HL-60/S4 treated with phorbol 12-myristate 13-acetate at 8.2 ng/mL for 4 days and 3 days (cell line): ENCODE measurements around the gene ATP2B2.

Source experiments
- in situ Hi-C: fragments of 300-500 bp; cut with MboI; formaldehyde crosslinking; loops from 2 replicates; pipeline ENCODE4 v1.15.0; 2022; ENCODE audit warnings: low sequenced_read_pairs

Gene ATP2B2

DNA sequence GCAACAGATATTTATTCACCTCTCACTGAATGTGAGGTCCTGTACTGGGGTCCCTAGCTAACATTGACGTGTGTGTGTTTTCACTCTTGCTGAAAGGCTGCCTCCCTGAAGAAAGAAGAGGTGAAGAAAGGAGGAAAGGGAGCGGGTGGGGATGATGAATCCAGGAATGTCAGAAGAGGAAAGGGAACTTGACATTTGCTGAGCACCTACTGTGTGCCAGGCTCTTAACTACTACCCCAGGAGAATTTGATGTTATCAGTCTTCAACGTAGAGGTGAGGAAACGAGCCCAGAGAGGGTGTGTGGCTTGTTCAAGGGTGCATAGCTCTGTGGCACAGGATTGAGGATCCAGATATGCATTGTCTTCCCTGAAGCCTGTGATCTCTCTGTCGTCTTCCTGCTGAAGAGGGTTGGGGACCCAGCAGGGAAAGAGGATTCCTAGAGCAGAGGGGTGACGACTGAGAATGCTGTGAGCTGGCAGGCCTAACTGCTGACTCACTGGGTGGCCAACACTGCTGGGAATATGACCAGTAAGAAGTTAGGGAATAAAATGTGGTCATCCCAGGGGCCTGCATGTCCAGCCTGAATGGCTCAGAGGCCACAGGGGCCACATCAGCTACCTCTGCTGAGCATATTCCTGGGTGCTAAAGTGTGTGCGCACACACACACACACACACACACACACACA, 6.6 kb upstream of the ATP2B2 start:
- in situ Hi-C loops: no loop called here

DNA sequence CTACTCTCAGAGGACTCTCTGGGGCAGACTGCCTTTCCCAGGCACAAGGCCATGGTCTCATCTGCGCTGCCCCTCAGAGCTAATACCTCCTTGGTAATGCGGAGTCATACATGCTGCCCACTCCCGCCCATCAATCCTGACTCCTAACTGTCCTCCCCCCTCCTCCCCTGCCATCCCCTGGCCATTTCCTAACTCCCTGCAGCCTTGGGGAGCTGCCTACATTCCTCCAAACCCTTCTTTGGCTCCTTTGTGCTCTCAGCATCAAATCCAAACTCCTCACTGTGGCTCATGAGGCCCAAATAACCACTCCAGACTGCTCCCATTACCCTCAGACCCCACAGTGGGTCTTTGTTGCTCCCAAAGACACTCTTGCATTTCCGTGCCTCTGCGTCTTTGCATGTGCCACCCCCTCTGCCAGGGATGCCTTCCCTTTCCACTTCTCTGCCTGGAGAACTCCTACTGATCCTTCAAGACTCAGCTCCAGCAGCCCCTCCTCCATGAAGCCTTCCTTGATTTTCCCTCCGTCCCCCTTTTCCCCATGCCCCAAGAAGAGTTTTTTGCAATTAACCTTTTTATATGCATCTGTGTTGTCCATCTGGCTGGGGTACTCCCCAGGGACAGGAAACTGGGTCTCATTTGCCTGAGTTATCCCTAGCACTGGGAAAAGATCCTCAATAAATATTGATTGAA, 5.5 kb upstream of the ATP2B2 start:
- in situ Hi-C loops: no loop called here

DNA sequence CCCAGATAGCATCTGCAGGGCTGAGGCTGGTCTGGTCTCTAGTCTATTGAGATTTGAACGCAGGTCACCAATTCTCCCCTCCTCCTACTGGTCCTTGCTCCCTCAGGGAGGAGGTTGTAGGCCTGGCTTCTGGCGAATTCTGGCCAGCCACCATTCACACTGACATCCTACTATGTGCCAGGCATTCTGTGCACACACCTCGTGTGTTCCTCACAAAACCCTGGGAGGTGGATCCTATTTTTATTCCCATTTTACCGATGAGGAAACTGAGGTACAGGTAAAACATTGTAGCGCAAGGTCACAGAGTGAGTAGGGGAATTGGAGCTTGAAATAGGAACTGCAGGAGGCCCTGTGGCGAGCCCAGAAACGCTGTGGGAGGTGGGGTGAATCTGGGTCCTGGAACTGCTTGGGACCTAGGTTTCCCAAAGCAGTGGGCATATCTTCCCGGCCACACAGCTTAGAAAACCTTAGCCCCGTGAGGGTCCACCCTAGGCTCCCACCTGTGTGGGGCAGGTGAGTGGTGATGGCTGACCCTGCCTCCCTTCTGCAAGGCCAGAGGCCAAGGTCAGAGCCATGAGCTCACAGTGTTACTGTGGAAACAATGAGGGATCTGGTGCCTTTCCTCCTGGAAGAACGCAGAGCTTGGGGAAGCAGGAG, 4.8 kb upstream of the ATP2B2 start:
- in situ Hi-C loops: no loop called here

DNA sequence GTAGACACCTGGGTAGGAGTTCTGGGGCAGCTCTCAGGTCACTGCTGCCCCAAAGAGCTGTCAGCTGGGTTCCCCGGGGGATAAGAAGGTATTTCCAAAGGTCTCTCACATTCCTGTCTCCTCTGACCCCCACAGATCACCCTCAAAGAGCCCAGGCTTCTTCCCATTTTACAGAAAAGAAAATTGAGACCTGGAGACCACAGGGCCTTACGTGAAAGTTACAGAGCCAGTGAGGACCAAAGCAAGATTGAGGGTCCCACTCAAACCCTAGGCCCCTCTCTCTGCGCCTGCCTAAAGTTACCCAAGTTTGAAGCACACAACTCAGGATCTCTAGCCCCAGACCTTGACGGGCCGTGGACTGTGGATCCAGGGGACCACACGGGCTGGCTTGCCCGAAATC, 3.9 kb upstream of the ATP2B2 start:
- in situ Hi-C loops: no loop called here

DNA sequence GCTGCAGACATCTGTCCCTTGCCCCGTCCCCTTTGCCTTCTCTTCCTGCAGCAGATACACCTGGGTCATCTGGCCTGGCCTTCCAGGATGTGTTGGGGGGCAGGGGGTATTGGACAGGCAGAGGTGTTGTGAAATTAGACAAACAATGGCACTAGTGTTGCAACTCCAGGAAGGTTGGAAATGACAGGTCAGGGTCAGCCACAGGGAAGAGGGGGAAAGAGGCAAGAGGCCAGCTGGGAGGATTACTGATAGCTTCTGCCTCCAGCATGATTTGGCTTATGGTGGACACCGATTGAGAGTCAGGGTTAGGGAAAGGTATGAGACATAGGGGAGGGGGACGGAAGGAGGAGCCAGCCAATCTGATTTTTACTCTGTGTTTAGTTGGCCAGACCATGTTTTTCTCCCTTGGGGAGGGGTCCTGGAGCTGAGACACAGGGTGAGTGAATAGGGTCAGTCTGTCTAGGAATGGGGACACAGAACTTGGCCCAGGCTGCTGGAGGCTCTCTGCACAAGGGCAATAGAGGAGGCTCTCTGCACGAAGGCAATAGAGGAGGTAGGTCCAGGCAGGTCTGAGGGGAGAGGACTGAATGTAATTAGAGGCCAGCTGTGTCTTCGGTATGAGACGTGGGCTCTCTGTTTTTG, 3.4 kb upstream of the ATP2B2 start:
- in situ Hi-C loops: no loop called here

DNA sequence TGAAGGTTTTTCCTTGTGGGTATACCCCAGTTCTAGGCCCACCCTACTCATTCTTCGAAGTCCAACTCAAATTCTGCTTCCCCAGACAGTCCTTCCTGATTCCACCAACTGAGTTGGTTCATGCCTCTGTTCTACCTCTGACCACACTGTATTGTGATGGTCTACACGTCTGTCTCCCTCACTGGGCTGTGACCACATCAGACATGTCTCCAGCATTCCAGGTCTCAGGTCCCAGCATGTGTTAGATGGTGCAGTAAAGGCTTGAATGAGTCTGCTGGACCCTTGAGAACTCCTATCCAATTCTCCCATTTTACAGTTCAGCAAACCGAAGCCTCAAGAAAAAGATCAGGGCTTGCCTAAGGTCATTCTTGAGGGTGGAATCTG, 2.8 kb upstream of the ATP2B2 start:
- in situ Hi-C loops: no loop called here

DNA sequence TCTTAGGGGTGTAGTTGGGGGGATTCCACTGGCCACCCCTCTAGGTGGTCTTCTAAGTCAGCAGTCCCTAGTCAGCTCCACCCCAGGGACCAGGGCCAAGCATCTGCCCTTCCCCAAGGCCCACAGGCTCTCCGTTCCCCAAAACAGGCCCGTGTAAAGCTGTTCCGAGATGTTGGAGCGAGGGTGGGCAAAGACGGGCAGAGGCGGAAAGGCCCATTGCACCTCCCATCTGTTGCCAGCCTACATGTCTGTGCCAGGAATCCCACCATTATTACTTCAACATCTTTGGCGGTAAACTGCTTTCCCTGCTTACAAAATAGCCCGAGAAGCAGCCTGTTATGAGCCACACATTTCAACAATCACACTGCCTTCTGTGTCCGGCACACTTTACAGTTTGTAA, 1.9 kb upstream of the ATP2B2 start:
- in situ Hi-C loops: no loop called here

DNA sequence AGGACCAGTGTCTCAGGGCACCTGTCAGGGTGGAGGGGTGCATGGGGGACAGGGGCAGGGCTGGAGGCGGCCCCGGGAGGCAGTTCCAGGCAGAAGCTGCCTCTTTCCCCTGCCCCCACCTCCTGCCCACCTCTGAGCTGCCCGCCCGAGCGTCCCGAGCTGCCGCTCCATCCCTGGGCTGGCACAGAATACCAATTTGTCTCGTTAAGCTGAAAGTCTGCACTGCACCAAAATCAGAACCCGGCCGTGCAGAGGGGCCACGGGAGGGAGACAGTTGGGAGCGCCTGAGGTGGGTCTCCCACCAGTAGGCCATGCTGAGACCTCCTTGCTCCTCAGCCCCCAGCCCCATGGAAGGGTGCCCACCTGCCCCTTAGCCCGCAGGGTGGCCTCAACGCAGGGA, 1.3 kb upstream of the ATP2B2 start:
- in situ Hi-C loops: no loop called here

DNA sequence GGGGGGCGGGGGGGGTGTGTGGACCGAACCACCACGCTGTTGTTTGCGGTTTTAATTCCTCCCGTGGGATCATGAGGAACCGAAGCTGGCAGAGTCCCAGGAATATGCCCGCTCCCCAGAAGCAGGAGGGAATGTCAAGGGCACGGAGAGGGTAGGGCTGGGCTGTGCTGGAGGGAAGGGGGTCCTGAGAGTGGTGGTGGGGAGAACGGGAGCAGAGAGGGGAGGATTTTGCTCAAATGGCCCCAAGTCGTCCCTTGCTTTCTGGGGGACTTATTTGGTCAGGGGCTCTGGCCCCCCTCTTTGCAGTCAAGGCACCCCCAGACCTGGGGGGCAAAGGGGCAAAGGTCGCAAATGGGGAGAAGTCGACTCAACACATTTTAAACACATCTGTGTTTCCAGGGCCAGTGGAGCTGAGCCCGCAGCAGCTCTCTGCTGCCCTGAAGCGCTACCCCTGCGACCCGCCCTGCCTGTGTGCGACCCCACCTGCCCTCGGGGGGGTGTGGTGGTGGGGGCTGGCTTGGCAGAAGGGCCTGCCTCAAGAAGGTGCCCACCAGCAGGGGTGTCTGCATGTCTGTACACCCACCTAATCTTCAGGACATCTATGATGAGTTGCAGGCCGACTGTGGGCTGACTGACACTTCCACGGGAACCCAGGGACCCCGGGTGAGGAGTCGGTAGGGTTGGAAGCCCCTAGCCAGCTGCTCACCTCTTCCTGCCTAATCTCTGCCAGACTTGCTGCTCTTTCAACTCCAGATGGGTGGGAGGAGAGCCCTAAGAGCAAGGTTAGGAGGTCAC, 602 bp upstream of the ATP2B2 start:
- in situ Hi-C loops: no loop called here

DNA sequence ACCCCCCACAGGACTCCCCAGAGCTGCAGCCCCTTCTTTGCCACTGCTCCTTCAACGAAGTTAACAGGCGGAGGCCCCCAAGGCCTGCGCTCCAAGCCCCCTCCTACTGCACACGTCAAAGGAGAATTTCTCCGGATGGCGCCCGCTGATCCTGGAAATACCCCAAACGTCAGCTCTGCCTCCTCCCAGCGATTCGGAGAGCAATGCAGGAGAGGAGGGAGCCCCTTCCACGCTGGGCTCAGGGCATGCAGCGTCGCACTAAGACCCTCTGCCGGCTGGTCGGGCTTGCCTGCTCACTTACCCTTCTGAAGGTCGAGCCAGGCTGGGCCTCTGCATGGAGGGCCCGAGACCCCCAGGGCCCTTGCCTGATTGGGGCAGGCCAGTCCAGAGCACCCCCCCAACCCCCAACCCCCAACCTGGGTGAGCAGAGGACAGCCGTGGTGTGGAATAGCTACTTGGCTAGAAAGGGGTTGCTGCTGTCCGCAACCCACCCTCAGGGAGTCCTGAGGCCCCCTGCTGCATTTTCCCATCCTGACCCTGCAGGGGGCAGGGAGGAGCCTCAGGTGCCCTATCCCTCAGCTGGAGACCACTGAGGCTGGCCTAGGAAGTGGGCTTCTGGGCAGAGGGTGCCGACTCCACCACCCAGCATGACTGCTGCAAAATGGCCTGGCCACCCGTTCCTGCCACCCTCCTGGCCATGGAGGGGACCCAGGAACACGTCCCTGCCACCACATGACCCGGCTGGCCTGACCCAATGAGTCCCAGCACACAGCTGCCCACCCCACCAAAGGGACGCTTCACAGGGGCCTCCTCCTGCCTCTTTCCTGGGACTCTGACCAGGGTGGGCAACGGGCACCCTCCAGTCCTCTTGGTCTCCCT, 976 bp downstream of the ATP2B2 start:
- in situ Hi-C loops: no loop called here

DNA sequence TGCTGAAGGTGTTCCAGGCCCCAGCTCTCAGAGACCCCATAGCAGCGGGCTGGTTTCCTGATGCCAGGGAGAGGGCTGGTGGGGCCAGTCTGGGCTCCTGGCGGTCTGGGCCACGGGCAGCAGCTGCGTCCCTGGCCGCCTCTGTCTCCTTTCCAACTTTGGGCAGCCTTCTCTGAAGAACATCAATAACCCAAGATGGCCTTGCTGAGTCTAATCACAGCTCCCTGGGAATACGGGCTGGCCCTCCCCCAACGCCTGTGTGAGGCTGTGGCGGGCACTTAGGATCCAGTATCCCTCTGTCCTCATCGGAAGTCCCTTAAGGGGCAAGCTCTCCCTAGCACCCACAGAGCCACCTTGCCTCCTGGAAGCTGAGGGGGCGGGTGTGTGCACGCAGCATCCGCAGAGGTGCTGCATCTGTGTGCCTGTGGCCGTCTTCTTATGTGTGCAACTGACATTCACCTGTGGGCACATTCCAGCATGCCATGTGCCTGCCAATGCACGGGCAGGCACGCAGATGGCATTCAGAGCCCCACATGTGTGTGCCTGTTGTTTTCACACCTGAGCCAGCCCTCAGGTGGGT, 2.1 kb downstream of the ATP2B2 start:
- in situ Hi-C loops: no loop called here

DNA sequence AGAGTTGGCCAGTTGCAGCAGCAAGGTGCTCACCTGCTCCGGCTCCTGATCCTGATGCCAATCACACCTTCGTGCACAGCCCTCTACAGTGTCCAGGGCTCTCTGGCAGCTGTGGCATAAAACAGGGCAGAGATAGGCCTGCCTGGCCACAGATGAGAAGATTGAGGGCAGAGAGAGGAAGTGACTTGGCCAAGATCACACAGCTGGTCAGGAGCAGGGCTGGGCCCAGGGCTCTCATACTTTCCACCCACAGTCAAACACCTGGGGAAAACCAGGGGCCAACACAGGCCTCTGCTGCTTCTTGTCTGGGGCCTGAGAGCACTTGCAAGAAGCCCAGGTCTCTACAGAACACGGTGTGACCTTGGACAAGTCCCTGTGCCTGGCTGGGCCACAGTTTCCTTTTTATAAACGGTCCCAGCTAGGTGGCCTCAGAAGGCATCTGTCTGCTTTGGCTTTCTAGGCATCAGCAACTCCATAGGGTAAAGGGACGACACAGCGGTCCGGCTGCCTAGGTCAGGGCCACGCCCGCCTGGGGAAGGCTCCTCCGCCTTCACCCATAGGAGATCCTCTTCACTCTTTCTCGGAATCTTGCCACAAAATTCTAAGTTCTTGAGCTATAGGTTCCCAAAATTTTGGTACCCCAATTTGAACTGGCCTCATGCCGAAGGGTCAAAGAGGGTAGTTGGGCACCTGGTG, 3.1 kb downstream of the ATP2B2 start:
- in situ Hi-C loops: no loop called here

DNA sequence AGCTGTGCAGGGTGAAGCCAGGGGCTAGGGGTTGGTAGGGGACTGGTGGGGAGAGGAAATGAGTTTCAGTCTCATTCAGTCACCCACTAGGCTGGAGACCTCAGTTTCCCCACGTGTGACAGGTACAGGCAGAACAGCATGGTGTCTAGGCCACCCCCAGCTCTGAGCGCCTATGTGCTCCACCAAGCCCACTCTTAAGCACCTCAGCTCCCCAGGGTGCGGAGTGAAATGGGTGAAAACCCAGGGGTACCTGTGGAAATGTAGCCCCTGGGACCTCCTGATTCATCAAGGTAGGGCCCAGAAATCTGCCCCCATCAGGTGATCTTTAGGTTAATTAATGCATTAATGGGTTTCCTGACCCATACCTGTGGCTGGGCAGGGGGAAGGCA, 3.7 kb downstream of the ATP2B2 start:
- in situ Hi-C loops: no loop called here

DNA sequence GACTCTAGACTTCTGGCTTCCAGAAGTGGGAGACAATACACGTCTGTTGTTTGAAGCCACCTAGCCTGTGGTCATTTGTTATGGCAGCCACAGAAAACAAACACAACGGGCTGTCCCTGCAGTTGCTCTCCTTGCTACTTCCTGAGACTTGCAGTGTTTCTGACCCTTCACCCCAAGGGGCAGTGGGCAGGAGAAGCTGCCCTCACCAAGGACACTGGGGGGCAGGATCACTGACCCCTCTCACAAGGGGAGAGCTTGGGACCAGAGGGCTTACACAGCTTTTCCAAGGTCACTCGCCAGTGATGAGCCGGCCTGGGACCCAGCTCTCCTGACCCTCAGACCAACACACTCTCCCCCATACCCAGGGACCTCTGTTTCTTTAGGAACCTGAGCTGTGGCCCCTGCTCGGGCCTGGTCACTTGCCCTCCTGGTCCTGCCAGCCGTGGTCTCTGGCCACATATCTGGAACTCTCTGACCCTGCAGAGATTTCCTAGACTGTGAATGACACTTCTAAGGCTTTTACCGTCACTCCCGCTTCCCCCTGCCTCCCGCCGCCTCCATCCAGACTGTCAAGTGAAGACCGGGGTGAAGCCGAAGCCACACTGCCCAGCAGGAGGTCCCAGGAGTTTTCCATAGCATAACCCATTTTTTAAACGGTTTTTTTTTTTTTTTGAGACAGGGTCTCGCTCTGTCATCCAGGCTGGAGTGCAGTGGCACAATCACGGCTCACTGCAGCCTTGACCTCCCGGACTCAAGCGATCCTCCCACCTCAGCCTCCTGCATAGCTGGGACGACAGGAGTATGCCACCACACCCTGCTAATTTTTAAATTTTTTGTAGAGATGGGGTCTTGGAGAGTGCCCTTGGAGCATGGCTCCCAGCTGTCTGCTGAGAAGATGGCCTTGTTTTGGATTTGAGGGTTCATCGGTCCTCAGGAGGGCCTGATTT, 4.4 kb downstream of the ATP2B2 start:
- in situ Hi-C loops: no loop called here

DNA sequence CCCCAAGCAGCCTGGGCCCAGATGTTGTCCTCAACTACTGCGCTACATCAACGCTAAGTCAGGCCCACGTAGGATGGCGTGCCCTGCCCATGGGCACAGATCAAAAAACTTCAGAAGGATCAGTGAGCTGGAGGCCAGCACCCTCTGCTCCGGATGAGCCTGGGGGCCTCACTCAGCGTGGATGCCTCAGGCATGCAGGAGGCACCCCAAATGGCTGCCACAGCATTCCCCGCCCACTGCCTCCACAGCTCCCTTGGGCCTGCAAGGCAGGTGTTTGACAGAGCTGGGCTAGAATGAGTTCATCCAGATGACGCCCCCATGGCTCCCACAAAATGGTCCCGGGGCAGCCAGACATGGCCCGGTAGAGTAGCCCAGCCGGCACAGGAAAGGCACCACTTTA, 7.1 kb downstream of the ATP2B2 start:
- in situ Hi-C loops: no loop called here

DNA sequence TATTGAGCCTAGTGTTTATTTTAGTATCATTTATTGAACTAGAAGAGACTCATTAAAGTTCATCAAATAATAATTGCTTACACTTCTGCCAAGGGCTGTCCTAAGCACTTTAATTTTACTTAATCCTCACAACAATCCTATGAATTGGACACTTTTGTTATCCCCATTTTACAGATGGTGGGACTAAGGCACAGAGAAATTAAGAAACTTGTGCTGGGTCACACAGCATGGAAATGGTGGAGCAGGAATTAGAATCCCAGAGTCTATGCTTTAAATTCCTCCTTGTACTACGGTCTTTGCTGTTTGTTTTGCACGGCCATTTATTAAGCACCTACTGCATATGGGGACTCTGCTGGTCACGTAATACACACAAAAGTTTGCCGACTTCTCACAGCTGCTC, 7.9 kb downstream of the ATP2B2 start:
- in situ Hi-C loops: no loop called here

DNA sequence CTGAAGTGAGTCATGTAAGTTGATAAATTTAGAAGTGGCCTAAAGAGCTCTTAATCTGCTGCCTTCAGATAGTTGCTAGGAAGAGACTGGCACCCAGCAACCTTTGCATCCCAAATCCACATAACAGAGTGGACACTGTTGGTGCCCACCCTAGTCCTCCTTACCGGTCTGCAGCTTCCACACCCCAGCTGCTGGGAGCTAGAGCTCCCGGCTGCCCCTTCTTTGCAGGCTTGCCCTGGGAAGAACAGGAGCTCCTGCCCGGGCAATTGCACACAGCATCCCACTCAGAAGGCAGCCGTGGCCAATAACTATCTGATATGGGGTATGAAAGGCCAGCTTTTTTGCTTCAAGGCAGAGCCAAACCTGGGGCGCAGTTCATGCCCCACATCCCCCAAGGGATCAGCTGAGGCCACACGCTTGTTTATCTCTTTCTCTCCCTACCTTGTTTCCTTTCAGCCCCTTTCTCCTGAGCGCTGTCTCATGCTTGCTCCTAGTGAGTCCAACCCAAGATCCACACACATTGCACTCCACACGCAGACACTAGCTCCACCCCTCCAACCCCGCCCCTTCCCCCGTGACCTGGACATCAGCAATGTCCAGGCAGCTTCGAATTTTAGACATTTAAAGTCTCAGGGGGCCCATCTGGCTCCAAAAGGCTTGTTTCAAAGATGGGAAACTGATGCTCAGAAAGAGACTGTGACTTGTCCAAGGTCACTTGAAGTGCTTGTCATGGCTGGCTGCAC, 9.1 kb downstream of the ATP2B2 start:
- in situ Hi-C loops: no loop called here
